DMS79 (cell line): ENCODE data around the gene MOB3B.
"Not testable (repeated sequence)": the region's sequence is repeated elsewhere in the genome, so short reads cannot be mapped to it uniquely, and the experiment has no call there.

ENCODE experiments used
- DNase-seq: peaks from one replicate; lab custom pipeline; 2025; lab: John Stamatoyannopoulos, UW

The MOB3B gene

DNA sequence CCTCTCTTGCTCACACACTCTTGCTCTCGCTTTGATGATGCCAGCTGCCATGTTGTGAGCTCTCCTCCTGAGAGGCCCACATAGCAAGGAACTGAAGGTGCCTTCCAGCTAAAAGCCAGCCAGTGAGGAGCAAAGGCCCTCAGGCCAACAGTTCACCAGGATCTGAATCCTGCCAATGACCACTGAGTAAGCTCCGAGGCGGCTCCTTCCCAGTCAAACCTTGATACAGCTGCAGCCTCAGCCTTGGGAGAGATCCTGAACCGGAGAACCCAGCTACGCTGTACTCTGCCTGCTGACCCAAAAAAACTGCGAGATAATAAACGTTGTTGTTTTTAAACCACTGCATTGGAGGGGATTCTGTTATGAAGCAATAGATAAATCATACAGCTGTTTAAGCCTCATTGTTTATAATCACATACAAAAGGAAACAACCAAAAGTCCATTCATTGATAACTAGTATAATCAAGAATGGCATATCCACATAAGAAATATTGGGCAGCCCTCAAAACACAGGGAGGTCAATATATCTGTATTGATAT, 54.5 kb downstream of the MOB3B start:
- no peak for DNase-seq

- DNase-seq, result no peak
These were observed 55.3 kb downstream of the MOB3B start for GRCh38 chr9:27474305-27474704.

DNA sequence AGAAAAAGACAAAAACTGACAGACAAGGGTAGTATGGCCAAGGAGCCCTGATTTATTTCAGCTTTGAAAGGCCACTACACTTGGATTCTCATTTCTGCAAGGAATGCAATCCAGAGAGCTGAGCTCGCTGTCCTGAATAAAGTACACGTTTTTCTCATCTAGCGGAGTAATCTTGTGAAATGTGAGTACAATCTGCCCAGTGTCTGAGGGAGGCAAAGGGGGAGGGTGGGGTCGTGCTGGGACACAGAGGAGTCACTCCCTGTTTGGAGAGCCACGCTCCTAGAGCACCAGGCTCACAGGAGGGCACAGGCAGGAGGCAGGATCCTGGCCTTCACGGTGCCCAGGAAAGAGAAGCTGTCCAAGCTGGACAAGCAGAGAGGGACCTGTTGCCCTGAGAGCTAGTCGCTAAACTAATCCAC, 56.5 kb downstream of the MOB3B start:
- no peak for DNase-seq

- no peak for DNase-seq
These were observed 57.4 kb downstream of the MOB3B start for GRCh38 chr9:27472195-27472594.

GRCh38 chr9:27471789-27472188, 57.8 kb downstream of the MOB3B start:
- DNase-seq, result no peak

GRCh38 chr9:27471366-27471765, 58.2 kb downstream of the MOB3B start:
- no peak for DNase-seq

DNA sequence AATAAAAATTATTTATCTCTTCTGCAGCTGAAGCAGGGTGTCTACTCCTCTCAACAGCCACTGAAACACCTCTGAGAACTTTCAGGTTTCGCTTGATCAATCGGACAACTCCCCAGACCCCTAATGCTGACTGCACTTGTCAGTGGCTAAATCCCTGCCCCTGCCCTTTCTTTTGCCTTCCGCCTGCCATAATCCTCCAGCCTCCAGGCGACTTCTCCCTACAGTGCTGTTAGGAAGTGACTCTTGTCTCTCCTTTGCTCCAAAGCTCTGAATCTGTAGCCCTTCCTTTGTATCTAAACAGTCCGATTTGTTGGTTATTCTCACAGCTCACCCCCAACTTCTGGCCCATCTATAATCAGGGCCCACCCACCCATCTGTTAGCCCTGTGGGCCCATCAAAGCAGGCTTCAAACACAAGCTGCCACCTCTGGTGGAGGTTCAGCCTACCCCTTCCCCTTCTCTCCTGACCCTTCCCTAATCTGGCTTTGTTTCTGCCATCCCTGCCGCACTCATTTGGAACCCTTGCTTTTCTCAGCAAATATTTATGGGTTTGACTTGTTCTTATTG, 59.2 kb downstream of the MOB3B start:
- DNase-seq, result no peak

DNA sequence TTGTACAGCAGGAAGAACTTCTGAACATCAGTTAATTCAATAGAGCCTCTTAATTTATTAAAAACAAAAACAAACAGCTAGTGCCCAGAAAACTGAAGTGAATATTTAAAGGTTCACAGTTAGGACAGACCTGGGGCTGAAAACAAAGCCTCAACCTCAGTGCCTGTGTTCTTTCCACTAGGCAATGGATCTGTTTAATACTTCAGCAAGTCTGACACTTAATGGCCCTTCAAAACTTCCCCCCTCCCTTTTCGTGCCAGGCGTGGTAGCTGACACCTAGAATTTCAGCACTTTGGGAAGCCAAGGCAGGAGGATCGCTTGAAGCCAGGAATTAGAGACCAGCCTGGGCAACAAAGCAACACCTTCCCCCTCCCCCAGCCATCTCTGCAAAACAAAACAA, 60.1 kb downstream of the MOB3B start:
- no peak for DNase-seq

- no peak for DNase-seq
These were observed 61.0 kb downstream of the MOB3B start for GRCh38 chr9:27468462-27469110.

- no peak for DNase-seq
These were observed 61.6 kb downstream of the MOB3B start for GRCh38 chr9:27468000-27468399.

- DNase-seq, result peak; percentile 16
These were observed 62.1 kb downstream of the MOB3B start for GRCh38 chr9:27467486-27467885.

DNA sequence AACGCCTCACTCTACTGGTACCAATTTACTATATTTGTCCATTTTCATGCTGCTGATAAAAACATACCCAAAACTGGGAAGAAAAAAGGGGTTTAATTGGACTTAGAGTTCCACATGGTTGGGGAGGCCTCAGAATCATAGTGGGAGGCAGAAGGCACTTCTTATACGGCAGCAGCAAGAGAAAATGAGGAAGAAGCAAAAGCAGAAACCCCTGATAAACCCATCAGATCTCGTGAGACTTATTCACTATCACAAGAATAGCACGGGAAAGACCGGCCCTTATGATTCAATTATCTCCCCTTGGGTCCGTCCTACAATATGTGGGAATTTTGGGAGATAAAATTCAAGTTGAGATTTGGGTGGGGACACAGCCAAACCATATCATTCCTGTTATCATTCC, 63.1 kb downstream of the MOB3B start:
- DNase-seq, result not testable (repeated sequence)

DNA sequence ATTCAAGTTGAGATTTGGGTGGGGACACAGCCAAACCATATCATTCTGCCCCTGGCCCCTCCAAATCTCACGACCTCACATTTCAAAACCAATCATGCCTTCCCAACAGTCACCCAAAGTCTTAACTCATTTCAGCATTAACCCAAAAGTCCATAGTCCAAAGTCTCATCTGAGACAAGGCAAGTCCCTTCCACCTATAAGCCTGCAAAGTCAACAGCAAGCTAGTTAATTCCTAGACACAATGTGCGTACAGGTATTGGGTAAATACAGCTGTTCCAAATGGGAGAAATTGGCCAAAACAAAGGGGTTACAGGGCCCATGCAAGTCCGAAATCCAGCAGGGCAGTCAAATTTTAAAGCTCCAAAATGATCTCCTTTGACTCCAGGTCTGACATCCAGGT, 64.7 kb downstream of the MOB3B start:
- DNase-seq, result not testable (repeated sequence)

DNA sequence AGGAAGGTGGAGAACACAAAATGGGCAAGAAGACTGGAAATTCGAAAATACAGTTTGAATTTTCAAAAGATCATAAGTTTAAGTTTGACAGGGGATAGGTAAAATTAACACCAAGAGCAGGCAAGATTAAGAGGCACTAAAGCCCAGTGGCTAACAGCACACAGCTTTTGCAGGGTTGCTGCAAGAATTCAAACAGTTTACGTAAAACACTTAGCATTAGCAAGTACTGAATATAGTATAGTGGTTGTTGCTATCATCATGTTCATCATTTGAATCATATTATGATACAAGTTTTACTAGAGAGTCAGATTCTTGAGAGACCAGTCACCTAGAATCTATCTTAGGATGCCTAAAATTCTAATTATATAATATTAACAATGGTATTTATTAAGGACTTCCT, 66.8 kb downstream of the MOB3B start:
- DNase-seq, result no peak

GRCh38 chr9:27462434-27462833, 67.2 kb downstream of the MOB3B start:
- no peak for DNase-seq

- DNase-seq, result no peak
These were observed 69.2 kb downstream of the MOB3B start for GRCh38 chr9:27460226-27461023.

DNA sequence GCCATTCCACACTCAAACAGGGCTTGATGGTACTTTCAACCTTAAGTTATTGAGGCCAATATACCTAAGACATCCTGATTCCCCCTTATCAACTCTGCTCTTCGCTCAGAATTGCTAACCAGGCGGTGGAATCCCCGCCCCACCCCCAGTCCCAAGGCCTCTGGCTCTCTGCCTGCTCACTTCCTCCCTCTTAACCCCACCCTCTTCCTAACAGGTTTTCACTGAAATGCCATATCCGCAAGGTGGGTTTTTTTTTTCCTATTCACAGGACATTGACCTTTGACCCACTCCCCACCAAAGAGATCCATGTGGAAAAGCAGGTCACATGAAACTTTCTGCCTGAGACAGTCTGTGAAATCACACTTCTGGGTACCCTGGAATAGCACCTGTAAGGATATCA, 72.2 kb downstream of the MOB3B start:
- no peak for DNase-seq

GRCh38 chr9:27453860-27454553, 75.6 kb downstream of the MOB3B start:
- DNase-seq, result no peak

- DNase-seq, result no peak
These were observed 78.3 kb downstream of the MOB3B start for GRCh38 chr9:27451207-27451797.

GRCh38 chr9:27450752-27451151, 78.9 kb downstream of the MOB3B start:
- no peak for DNase-seq

DNA sequence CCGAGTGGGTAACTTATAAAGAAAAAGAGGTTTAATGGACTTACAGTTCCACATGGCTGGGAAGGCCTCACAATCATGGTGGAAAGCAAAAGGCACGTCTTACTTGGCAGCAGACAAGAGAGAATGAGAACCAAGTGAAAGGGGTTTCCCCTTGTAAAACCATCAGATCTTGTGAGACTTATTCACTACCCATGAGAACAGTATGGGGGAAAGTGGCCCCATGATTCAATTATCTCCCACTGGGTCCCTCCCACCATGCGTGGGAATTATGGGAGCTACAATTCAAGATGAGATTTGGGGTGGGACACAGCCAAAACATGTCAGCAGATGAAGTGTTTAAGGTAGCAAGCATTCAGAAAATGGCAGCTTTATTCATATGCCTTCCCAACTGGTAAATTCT, 81.3 kb downstream of the MOB3B start:
- DNase-seq, result not testable (repeated sequence)
